CD4-positive, alpha-beta T cell treated with Interleukin-1 beta for 1 hour (primary cell): ENCODE measurements around the gene ARHGEF16.
A peak's percentile ranks its signal among the peaks of the same experiment; 100 is the strongest.

Experiments used
- DNase-seq, 2 donors: peaks; one replicate each; pipeline ENCODE4 v3.0.0-alpha.2; 2020 to 2022

ARHGEF16 gene

GRCh38 chr1:3453891-3454810, at the start of gene ARHGEF16:
TSS of gene ARHGEF16 (plus strand) at chr1:3454665. CDS start at chr1:3463085, 8,420 bp downstream.
- peak; percentile 34 to 42 for DNase-seq

GRCh38 chr1:3404801-3405200, 49.7 kb upstream of the ARHGEF16 start:
- no peak for DNase-seq

DNA sequence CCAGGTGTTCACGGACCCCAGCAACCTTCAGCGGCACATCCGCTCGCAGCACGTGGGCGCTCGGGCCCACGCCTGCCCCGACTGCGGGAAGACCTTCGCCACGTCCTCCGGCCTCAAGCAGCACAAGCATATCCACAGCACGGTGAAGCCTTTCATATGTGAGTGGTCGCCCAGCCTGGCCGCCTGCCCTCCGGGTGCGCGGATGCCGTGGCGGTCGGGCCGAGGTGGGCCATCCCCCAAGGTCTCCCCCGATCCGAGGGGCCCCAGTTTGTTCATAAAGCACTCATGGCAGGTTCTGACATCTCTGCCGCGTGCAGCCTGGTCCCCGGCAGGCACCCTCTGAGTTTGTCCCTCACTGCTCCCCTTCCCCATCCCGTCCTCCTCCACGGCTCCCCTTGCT, 49.0 kb upstream of the ARHGEF16 start:
- no peak for DNase-seq

DNA sequence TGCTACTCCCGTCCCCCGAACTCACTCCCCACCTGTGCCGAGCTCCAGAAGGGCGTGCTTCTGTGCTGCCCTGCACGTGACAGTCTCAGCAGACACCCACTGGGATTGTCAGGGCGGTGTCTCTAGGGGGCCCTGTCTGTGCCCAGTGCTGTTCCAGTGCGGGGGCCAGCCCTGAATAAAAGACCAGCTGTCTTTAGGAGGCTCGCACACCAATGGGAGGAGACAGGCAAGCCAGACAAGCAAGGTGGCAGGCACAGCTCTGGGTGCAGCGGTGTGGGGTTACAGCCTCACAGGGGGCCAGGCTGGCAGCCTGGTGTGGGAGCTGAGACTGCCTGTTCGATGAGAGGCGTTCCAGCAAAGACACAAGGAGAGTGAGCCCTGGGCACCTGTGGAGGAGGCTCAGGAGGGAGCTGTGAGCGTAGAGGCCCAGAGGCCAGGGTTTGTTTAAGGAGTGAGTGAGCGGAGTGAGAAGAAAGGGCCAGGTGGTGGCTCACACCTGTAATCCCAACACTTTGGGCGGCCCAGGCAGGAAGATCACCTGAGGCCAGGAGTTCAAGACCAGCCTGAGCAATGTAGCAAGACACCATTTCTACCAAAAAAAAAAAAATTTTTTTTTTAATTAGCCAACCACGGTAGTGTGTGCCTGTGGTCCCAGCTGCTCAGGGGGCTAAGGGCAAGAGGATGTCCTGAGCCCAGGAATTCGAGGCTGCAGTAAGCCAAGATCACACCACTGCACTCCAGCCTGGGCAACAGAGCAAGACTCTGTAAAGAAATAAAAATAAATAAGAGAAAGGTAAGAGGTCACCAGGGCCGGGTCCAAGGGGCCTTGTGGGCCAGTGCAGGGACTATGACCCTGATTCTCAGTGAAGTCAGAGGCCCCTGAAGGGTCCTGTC, 48.2 kb upstream of the ARHGEF16 start:
- no peak for DNase-seq

- DNase-seq: no peak
Measured at GRCh38 chr1:3407021-3407420, 47.4 kb upstream of the ARHGEF16 start.

DNA sequence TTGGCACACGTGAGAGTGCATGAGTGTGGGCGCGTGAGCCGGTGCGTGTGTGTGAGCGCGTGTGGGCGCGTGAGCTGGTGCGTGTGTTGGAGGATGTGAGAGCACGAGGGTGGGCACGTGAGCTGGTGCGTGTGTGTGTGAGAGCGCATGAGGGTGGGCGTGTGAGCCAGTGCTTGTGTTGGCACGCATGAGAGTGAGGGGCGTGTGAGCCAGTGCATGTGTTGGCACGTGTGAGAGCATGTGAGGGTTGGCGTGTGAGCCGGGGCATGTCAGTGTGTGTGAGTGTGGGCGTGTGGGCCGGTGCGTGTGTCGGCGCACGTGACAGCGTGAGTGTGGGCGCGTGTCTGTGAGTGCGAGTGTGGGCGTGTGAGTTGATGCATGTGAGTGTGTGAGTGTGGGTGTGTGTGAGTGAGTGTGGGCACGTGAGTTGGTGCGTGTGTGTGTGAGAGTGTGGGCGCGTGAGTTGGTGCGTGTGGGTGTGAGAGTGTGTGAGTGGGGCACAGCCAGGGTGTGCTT, 45.7 kb upstream of the ARHGEF16 start:
- no peak for DNase-seq

GRCh38 chr1:3409366-3410141, 44.9 kb upstream of the ARHGEF16 start:
- DNase-seq: no peak

DNA sequence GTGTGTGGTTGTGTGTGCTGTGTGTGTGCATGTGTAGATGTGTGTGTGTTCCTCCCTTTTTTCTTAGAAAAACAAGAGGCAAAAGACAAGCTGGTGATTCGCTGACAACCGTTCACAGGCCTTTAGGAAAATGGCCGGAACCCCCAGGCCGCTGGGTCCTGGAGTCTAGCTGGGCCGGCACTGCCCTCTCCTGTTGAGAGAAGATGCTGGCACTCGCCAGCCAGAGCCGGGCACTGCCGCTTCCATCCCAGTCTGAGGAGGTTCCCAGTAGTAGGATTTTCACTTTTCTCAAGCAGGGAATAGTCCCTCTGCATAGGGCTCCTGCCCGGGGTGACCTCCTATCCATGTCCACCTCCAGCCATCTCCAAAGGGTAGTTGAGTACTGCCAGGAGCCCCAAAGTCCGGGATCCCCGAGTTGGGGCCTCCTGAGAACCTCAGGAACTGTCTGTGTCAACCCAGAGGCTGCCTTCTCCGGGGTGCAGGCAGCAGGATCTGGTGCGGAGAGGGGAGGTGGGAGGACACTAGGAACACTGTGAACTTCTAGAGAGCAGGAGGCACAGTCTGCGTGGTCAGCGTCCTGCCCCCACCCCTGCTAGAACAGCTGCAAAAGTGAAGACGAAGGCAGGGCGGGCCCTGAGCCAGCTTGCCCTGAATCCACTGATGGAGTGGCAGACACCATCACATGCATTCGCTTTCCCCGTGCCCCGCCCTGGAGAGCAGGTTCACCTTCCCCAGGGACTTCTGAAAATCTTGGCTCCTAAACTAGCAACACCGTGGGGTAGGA, 44.1 kb upstream of the ARHGEF16 start:
- DNase-seq: no peak

DNA sequence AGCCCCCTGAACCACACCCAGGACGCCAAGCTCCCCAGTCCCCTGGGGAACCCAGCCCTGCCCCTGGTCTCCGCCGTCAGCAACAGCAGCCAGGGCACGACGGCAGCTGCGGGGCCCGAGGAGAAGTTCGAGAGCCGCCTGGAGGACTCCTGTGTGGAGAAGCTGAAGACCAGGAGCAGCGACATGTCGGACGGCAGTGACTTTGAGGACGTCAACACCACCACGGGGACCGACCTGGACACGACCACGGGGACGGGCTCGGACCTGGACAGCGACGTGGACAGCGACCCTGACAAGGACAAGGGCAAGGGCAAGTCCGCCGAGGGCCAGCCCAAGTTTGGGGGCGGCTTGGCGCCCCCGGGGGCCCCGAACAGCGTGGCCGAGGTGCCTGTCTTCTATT, 42.7 kb upstream of the ARHGEF16 start:
- no peak for DNase-seq

DNA sequence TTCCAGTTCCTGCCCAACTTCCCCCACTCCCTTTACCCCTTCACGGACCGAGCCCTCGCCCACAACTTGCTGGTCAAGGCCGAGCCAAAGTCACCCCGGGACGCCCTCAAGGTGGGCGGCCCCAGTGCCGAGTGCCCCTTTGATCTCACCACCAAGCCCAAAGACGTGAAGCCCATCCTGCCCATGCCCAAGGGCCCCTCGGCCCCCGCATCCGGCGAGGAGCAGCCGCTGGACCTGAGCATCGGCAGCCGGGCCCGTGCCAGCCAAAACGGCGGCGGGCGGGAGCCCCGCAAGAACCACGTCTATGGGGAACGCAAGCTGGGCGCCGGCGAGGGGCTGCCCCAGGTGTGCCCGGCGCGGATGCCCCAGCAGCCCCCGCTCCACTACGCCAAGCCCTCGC, 42.1 kb upstream of the ARHGEF16 start:
- no peak for DNase-seq

DNA sequence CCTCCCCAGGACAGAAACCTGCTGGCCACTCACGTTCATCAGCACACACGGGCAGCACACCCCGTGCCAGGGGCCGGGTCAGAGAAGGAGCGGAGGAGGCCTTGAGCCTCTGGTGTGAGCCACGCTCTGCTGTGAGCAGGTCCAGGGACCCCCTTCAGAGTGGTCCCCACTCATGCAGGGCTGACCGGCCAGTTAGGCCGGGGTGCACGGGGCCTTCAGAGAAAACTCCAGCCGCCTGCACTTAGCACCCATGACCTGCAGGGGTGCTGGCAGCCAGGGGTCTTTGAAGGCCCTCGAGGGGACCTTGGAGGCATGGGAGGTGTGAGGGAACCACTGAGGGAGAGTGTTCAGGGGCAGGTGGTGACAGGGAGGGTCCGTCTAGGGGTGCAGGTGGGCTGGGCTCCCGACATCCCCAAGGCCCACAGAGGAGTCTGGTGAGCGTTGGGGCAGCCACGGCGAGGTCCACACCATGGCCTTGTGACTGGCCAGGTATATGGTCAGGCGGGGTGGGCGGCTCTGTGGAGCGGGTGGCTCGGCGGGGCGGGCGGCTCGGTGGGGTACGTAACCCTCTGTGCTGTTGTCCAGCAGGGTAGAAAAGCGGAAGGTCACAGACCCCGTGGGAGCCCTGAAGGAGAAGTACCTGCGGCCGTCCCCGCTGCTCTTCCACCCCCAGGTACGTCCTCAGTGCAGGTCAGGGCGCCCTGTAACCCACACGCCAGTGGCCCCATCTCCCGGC, 40.3 kb upstream of the ARHGEF16 start:
- DNase-seq: no peak

DNA sequence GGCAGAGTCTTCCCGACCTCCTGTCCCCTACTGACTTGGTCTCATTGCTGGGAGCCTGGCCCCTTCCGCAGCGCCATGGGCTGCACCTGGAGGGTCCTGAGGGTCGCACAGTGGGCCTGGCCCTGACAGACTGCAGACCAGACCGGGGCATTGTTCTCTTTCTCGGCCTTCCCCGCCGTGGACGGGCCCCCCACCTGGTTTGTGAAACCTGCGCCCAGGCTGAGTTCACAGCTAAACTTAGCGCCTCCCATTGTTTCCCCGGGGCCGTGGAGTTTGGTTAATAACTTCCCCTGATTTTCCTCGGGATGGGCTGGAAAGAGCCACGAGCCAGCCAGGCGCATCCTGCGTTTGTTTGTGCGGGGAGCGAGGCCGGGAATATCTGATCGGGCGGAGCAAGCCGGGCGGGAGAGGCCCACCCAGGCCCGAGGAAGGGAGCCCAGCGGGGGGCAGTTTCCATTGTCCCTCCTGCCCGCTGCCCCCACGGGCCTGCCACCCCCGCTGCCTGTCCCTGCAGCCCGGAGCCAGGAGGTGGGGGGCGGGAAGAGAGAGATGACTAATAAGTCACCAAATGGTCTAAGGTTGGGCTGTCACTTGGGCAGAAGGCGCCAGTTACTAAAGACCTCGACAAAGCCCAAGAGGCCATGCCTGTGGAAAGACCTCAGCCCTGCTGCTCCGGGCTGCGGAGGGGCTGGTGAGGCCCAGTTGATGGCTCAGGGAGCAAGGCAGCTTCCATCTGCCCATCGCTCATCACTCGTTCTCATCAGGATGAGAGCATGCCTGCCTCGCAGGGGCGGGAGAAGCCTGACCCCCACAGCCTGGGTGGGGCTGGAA, 39.0 kb upstream of the ARHGEF16 start:
- DNase-seq: no peak

GRCh38 chr1:3417082-3417739, 37.3 kb upstream of the ARHGEF16 start:
- DNase-seq: no peak

DNA sequence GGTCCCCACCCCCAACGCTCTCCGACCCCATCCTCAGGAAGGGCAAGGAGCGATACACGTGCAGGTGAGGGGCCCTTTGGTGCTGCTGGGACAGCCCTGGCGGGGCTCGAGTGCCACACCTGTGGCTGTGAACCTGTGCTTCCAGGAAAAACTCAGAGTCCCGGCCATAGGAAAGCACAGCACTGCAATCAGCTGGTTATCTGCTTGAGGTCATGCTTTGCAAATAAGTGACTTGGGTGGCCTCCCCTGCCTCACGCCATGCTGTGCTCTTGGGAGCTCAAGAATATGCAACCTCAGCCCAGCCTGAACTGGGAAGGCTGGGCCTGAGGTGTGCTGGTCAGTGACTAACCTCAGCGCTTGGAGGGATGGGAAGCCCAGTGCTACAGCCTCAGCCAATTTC, 36.5 kb upstream of the ARHGEF16 start:
- DNase-seq: no peak

DNA sequence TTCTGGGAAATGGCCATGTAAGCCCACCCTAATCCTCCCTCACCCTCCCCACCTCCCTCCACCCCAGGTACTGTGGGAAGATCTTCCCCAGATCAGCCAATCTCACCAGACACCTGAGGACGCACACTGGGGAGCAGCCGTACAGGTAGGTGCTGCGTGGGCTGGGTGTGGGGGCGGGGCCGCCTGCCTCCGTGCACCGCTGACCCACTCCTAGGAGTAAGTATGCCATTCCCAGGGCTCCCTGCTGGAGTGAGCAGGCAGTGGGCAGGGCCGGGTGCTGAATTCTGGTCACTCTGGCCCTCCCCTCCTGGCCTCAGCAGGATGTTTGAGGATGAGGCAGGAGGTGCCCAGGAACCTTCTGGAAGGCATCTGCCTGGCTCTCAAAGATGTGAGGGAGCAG, 35.9 kb upstream of the ARHGEF16 start:
- no peak for DNase-seq

- DNase-seq: no peak
Measured at GRCh38 chr1:3419415-3420204, 34.9 kb upstream of the ARHGEF16 start.

GRCh38 chr1:3420218-3420951, 34.1 kb upstream of the ARHGEF16 start:
- no peak for DNase-seq

- no peak for DNase-seq
Measured at GRCh38 chr1:3422638-3423037, 31.8 kb upstream of the ARHGEF16 start.
